ENCODE measurements around the gene RAB6A.
"Not testable (repeated sequence)": the region's sequence is repeated elsewhere in the genome, so short reads cannot be mapped to it uniquely, and the experiment has no call there.

RAB6A gene

GRCh38 chr11:73732936-73733335, 27.9 kb downstream of the RAB6A start:
- H3K9me3 ChIP-seq (ENCODE audit: control insufficient read depth, low read length); H3K27ac ChIP-seq (ENCODE audit: insufficient read depth, low read depth, low read length, poor library complexity, severe bottlenecking); H3K4me1 ChIP-seq (ENCODE audit: control insufficient read depth, insufficient read depth, low read length); H3K4me3 ChIP-seq (ENCODE audit: insufficient read depth, low read depth, low read length); H3K27me3 ChIP-seq (ENCODE audit: control insufficient read depth, insufficient read depth, low read length, poor library complexity, severe bottlenecking); H3K36me3 ChIP-seq (ENCODE audit: control insufficient read depth, insufficient read depth, low read length): not testable (repeated sequence)
- whole genome bisulfite sequencing, 2 experiments = 82 to 87% methylated on average over 7 of the region's 7 CpGs

DNA sequence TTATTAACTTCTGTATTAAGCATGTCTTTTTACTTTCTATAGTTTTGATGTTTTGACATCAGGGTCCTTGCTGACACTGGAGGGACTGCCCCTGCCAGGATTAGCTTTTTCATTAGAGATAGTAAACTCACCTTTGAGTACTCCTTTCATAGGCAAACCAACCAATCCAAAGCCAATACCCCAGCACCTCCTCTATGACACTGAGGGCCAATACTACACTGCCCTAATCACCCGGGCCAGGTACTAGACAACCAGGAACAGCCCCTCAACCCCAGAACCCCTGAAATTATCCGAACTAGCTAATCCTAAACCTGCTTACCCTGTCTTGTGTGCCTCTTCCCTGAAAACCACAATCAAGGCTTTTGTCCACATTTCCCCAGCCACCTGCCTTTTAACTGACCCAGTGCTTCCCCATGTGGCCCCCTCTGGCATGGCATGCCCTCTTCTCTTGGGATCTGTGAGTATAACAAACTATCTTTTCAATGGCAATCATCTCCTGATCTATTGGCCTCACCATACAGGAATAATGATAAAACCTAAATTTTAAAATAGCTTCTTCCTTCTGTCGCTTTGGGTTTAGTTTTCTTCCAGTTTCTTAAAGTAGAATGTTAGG, 31.2 kb downstream of the RAB6A start:
- no peaks in the 10 kb centered on the region for H3K4me1 ChIP-seq (ENCODE audit: control insufficient read depth, insufficient read depth, low read length)
- no peaks in the 10 kb centered on the region for H3K9me3 ChIP-seq (ENCODE audit: control insufficient read depth, low read length)
- H3K36me3 ChIP-seq (ENCODE audit: control insufficient read depth, insufficient read depth, low read length) = peaks cover 3% of the 10 kb centered on the region
- no peak overlapping the region for H3K27ac ChIP-seq (ENCODE audit: insufficient read depth, low read depth, low read length, poor library complexity, severe bottlenecking)
- no peak overlapping the region for H3K4me3 ChIP-seq (ENCODE audit: insufficient read depth, low read depth, low read length)
- 86 to 89% methylated on average over 2 to 3 of the region's 3 CpGs for WGBS, 2 experiments
- H3K27me3 ChIP-seq (ENCODE audit: control insufficient read depth, insufficient read depth, low read length, poor library complexity, severe bottlenecking) = no peaks in the 10 kb centered on the region

- no peak overlapping the region for H3K27ac ChIP-seq (ENCODE audit: insufficient read depth, low read depth, low read length, poor library complexity, severe bottlenecking)
- WGBS, 2 experiments = 97 to 100% methylated on average over 1 to 2 of the region's 2 CpGs
- H3K4me1 ChIP-seq (ENCODE audit: control insufficient read depth, insufficient read depth, low read length) = no peaks in the 10 kb centered on the region
- H3K27me3 ChIP-seq (ENCODE audit: control insufficient read depth, insufficient read depth, low read length, poor library complexity, severe bottlenecking) = no peaks in the 10 kb centered on the region
- H3K9me3 ChIP-seq (ENCODE audit: control insufficient read depth, low read length) = no peaks in the 10 kb centered on the region
- no peak overlapping the region for H3K4me3 ChIP-seq (ENCODE audit: insufficient read depth, low read depth, low read length)
- H3K36me3 ChIP-seq (ENCODE audit: control insufficient read depth, insufficient read depth, low read length) = no peaks in the 10 kb centered on the region
Measured at GRCh38 chr11:73728000-73728399, 32.9 kb downstream of the RAB6A start.

- H3K27ac ChIP-seq (ENCODE audit: insufficient read depth, low read depth, low read length, poor library complexity, severe bottlenecking) = no peak overlapping the region
- WGBS, 2 experiments = 98 to 100% methylated on average over 2 of the region's 2 CpGs
- H3K4me1 ChIP-seq (ENCODE audit: control insufficient read depth, insufficient read depth, low read length) = no peaks in the 10 kb centered on the region
- no peaks in the 10 kb centered on the region for H3K27me3 ChIP-seq (ENCODE audit: control insufficient read depth, insufficient read depth, low read length, poor library complexity, severe bottlenecking)
- H3K9me3 ChIP-seq (ENCODE audit: control insufficient read depth, low read length) = no peaks in the 10 kb centered on the region
- no peaks in the 10 kb centered on the region for H3K36me3 ChIP-seq (ENCODE audit: control insufficient read depth, insufficient read depth, low read length)
- H3K4me3 ChIP-seq (ENCODE audit: insufficient read depth, low read depth, low read length) = no peak overlapping the region
Measured at GRCh38 chr11:73726825-73727224, 34.0 kb downstream of the RAB6A start.

GRCh38 chr11:73717136-73717535, 43.7 kb downstream of the RAB6A start:
- H3K4me1 ChIP-seq (ENCODE audit: control insufficient read depth, insufficient read depth, low read length) = no peaks in the 10 kb centered on the region
- no peaks in the 10 kb centered on the region for H3K36me3 ChIP-seq (ENCODE audit: control insufficient read depth, insufficient read depth, low read length)
- no peak overlapping the region for H3K27ac ChIP-seq (ENCODE audit: insufficient read depth, low read depth, low read length, poor library complexity, severe bottlenecking)
- no peak overlapping the region for H3K4me3 ChIP-seq (ENCODE audit: insufficient read depth, low read depth, low read length)
- 91 to 96% methylated on average over 2 of the region's 3 CpGs for WGBS, 2 experiments
- no peaks in the 10 kb centered on the region for H3K9me3 ChIP-seq (ENCODE audit: control insufficient read depth, low read length)
- H3K27me3 ChIP-seq (ENCODE audit: control insufficient read depth, insufficient read depth, low read length, poor library complexity, severe bottlenecking) = no peaks in the 10 kb centered on the region

GRCh38 chr11:73716153-73717056, 44.5 kb downstream of the RAB6A start:
- Histone ChIP-seq H3K36me3 (ENCODE audit: control insufficient read depth, insufficient read depth, low read length) (no peaks in the 10 kb centered on the region), H3K9me3 (ENCODE audit: control insufficient read depth, low read length) (no peaks in the 10 kb centered on the region), H3K27me3 (ENCODE audit: control insufficient read depth, insufficient read depth, low read length, poor library complexity, severe bottlenecking) (no peaks in the 10 kb centered on the region), H3K4me3 (ENCODE audit: insufficient read depth, low read depth, low read length) (no peak overlapping the region), H3K4me1 (ENCODE audit: control insufficient read depth, insufficient read depth, low read length) (no peaks in the 10 kb centered on the region), H3K27ac (ENCODE audit: insufficient read depth, low read depth, low read length, poor library complexity, severe bottlenecking) (no peak overlapping the region)
- 94 to 100% methylated on average over 1 of the region's 1 CpG for WGBS, 2 experiments

DNA sequence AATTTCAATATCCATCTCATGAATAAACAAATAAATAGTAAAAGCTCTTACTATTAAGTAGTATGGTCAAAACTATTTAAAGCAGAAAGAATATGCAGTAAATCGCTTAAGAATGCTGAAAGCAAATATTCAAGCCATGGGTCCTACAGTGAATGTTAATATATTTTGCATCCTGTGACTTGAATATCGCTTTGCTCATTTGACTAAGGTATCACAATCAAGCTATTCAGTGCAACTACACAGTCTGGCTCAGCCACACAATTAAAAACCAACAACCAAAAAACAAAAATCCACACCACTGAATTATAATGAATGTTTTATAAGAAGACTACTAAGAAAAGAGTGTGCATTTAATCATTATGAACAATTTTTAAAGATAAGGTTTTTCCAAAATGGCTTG, 45.3 kb downstream of the RAB6A start:
- H3K27ac ChIP-seq (ENCODE audit: insufficient read depth, low read depth, low read length, poor library complexity, severe bottlenecking) = no peak overlapping the region
- WGBS, 2 experiments = 97 to 98% methylated on average over 2 of the region's 2 CpGs
- H3K27me3 ChIP-seq (ENCODE audit: control insufficient read depth, insufficient read depth, low read length, poor library complexity, severe bottlenecking) = no peaks in the 10 kb centered on the region
- no peaks in the 10 kb centered on the region for H3K36me3 ChIP-seq (ENCODE audit: control insufficient read depth, insufficient read depth, low read length)
- no peaks in the 10 kb centered on the region for H3K4me1 ChIP-seq (ENCODE audit: control insufficient read depth, insufficient read depth, low read length)
- H3K4me3 ChIP-seq (ENCODE audit: insufficient read depth, low read depth, low read length) = no peak overlapping the region
- H3K9me3 ChIP-seq (ENCODE audit: control insufficient read depth, low read length) = no peaks in the 10 kb centered on the region

GRCh38 chr11:73710964-73711363, 49.9 kb downstream of the RAB6A start:
- no peaks in the 10 kb centered on the region for H3K27me3 ChIP-seq (ENCODE audit: control insufficient read depth, insufficient read depth, low read length, poor library complexity, severe bottlenecking)
- no peak overlapping the region for H3K4me3 ChIP-seq (ENCODE audit: insufficient read depth, low read depth, low read length)
- H3K27ac ChIP-seq (ENCODE audit: insufficient read depth, low read depth, low read length, poor library complexity, severe bottlenecking) = no peak overlapping the region
- H3K4me1 ChIP-seq (ENCODE audit: control insufficient read depth, insufficient read depth, low read length) = no peaks in the 10 kb centered on the region
- 93 to 95% methylated on average over 3 of the region's 3 CpGs for WGBS, 2 experiments
- H3K36me3 ChIP-seq (ENCODE audit: control insufficient read depth, insufficient read depth, low read length) = no peaks in the 10 kb centered on the region
- no peaks in the 10 kb centered on the region for H3K9me3 ChIP-seq (ENCODE audit: control insufficient read depth, low read length)

GRCh38 chr11:73705053-73705452, 55.8 kb downstream of the RAB6A start:
- no peak overlapping the region for H3K27ac ChIP-seq (ENCODE audit: insufficient read depth, low read depth, low read length, poor library complexity, severe bottlenecking)
- H3K27me3 ChIP-seq (ENCODE audit: control insufficient read depth, insufficient read depth, low read length, poor library complexity, severe bottlenecking) = no peaks in the 10 kb centered on the region
- H3K36me3 ChIP-seq (ENCODE audit: control insufficient read depth, insufficient read depth, low read length) = no peaks in the 10 kb centered on the region

DNA sequence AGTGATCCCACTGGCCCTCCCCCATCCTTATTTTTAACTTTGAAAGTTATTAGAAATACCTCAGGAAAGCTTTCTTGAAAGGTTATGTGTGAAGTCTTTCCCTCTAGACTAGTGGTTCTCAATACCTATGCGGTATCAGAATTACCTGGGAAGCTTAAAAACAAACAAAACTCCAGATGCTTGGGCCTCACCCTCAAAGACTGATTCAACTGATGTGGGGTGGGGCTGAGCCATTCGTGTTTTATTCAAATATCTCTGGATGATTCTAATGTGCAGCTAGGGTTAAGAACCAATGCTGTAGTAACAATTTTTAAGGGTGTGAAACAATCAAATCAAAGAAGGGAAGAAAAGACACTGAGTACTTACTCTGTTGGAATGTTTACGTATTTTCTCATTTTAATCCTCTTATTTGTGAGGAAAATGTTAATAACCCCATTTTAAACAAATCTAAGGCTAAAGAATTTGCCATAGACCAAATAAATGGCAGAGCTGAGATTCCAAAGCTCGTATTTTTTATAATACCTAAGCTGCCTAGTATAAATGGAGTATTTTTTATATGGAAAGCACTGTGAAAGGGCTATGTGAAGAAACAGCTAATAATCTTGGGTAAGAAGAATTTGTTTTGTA, 66.9 kb downstream of the RAB6A start:
- H3K27ac ChIP-seq (ENCODE audit: insufficient read depth, low read depth, low read length, poor library complexity, severe bottlenecking) = no peak overlapping the region
- H3K36me3 ChIP-seq (ENCODE audit: control insufficient read depth, insufficient read depth, low read length) = no peaks in the 10 kb centered on the region

More at GRCh38 chr11:73705053-73705452, 55.8 kb downstream of the RAB6A start:
- H3K9me3 ChIP-seq (ENCODE audit: control insufficient read depth, low read length) = no peaks in the 10 kb centered on the region
- 88 to 97% methylated on average over 1 of the region's 1 CpG for WGBS, 2 experiments
- H3K4me3 ChIP-seq (ENCODE audit: insufficient read depth, low read depth, low read length) = no peak overlapping the region
- no peaks in the 10 kb centered on the region for H3K4me1 ChIP-seq (ENCODE audit: control insufficient read depth, insufficient read depth, low read length)

More for the DNA sequence above, 66.9 kb downstream of the RAB6A start:
- H3K27me3 ChIP-seq (ENCODE audit: control insufficient read depth, insufficient read depth, low read length, poor library complexity, severe bottlenecking) = no peaks in the 10 kb centered on the region
- H3K4me1 ChIP-seq (ENCODE audit: control insufficient read depth, insufficient read depth, low read length) = no peaks in the 10 kb centered on the region
- 90 to 97% methylated on average over 3 to 4 of the region's 4 CpGs for WGBS, 2 experiments
- H3K9me3 ChIP-seq (ENCODE audit: control insufficient read depth, low read length) = no peaks in the 10 kb centered on the region
- H3K4me3 ChIP-seq (ENCODE audit: insufficient read depth, low read depth, low read length) = no peak overlapping the region

Measured in ectodermal cell (in vitro differentiated cells).